Measurements from ENCODE around the gene NUSAP1. TPM values are rescaled to one million over a fixed set of nuclear protein-coding genes. Genes with fewer than 3 reads are reported as not detected.
A peak's percentile ranks its signal among the peaks of the same experiment; 100 is the strongest.

Gene NUSAP1
- total RNA-seq, 4 donors from 2014 or later: 0.47 to 4.6 (median 3.4) TPM

DNA sequence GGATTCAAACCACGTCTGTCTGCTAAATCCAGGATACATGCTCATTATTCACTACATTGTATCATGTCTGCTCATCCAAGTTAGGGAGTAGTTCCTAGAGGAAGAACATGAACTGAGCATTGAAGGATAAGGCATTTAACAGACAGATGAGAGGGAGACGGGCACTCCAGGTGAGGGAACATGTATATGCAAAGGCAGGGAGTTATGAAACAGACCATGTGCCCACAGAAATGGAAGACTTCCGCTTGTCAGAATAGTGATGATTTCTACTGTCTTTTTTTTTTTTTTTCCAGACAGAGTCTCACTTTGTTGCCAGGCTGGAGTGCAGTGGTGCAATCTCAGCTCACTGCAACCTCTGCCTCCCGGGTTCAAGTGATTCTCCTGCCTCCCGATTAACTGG lies 74.7 kb downstream of the NUSAP1 start:
- Histone ChIP-seq H3K9me3 (no peaks in the 10 kb centered on the region), H3K27me3 (no peaks in the 10 kb centered on the region), H3K4me1 (peaks cover 0 to 7% (median 0%) of the 10 kb centered on the region in 3 donors), H3K4me3 (no peak overlapping the region), H3K36me3 (no peaks in the 10 kb centered on the region), H3K27ac (no peak overlapping the region)
- ATAC-seq: no peak
- TF ChIP-seq POLR2AphosphoS5 (IDR thresholded peaks at IDR 0.05) (no peak), EP300 (IDR thresholded peaks at IDR 0.05) (no peak), POLR2A (IDR thresholded peaks at IDR 0.05) (no peak)
- TF ChIP-seq, protein P1, sequence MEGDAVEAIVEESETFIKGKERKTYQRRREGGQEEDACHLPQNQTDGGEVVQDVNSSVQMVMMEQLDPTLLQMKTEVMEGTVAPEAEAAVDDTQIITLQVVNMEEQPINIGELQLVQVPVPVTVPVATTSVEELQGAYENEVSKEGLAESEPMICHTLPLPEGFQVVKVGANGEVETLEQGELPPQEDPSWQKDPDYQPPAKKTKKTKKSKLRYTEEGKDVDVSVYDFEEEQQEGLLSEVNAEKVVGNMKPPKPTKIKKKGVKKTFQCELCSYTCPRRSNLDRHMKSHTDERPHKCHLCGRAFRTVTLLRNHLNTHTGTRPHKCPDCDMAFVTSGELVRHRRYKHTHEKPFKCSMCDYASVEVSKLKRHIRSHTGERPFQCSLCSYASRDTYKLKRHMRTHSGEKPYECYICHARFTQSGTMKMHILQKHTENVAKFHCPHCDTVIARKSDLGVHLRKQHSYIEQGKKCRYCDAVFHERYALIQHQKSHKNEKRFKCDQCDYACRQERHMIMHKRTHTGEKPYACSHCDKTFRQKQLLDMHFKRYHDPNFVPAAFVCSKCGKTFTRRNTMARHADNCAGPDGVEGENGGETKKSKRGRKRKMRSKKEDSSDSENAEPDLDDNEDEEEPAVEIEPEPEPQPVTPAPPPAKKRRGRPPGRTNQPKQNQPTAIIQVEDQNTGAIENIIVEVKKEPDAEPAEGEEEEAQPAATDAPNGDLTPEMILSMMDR (IDR thresholded peaks at IDR 0.05): no peak
- 80 to 83% methylated on average over 5 of the region's 5 CpGs for WGBS, 2 donors (ENCODE audit: low coverage in 1 of 2)

DNA sequence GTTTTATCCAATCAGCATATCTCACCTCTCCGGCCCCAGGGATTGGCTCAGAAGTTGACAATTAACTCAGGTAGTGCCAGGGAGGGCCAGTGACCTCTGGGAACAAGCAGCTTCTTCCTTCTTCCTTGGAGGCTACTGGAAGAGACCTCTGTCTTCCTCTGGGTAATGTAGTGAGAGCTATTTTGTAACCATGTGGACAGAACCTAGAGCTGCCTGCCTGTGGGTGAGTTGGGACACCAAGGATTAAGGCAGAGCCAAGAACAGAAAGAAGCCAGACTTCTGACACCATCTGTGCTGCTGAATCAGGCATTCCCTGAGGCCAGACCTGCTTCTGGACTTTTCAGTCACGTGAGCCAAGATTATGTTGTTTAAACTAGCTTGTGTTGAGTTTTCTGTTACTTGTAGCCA lies 75.6 kb downstream of the NUSAP1 start:
- WGBS, 2 donors (ENCODE audit: low coverage in 1 of 2): 29 to 82% methylated on average over 1 to 2 of the region's 2 CpGs
- ATAC-seq: no peak
- Histone ChIP-seq H3K9me3 (no peaks in the 10 kb centered on the region), H3K4me1 (peaks cover 0 to 1% (median 0%) of the 10 kb centered on the region in 3 donors), H3K36me3 (no peaks in the 10 kb centered on the region), H3K27me3 (no peaks in the 10 kb centered on the region), H3K4me3 (no peak overlapping the region), H3K27ac (no peak overlapping the region)
- TF ChIP-seq EP300 (IDR thresholded peaks at IDR 0.05) (no peak), POLR2A (IDR thresholded peaks at IDR 0.05) (no peak), POLR2AphosphoS5 (IDR thresholded peaks at IDR 0.05) (no peak)
- TF ChIP-seq, protein P1 (IDR thresholded peaks at IDR 0.05): no peak

DNA sequence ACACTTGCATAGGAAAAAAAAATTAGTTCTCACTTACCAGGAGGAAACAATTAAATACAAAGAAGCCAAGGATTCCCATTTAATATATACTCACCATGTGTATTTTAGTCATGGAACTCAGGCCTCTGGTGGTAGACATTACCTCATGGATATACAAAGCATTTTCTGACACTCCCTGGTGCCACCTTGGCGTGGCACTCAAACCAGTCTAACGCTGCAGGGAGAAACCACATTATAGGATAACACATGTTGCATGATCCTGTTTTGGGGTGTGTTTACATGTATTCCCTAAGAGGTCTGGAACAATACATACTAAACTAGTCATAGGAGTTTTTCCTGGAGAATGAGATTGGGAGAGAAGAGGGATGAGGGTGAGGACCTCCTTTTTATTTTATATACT lies 78.3 kb downstream of the NUSAP1 start:
- ATAC-seq: no peak
- no peak overlapping the region for H3K4me3 ChIP-seq

DNA sequence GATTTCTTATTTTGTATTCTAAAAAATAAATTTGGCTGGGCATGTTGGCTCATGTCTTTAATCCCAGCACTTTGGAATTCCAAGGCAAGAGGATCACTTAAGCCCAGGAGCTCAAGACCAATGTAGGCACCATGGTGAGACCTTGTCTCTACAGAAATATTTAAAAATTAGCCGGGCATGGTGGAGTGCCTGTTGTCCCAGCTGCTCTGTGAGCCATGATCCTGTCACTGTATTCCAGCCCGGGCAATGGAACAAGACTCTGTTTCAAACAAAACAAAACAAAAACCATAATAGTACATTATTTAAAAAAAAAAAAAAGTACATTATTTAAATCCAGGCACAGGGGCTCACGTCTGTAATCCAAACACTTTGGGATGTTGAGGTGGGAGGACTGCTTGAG lies 78.8 kb downstream of the NUSAP1 start:
- TF ChIP-seq, protein P1 (IDR thresholded peaks at IDR 0.05): no peak
- TF ChIP-seq POLR2AphosphoS5 (IDR thresholded peaks at IDR 0.05) (no peak), EP300 (IDR thresholded peaks at IDR 0.05) (no peak), POLR2A (IDR thresholded peaks at IDR 0.05) (no peak)
- Histone ChIP-seq H3K27ac (no peak overlapping the region), H3K4me1 (peaks cover 0 to 15% (median 7%) of the 10 kb centered on the region in 3 donors), H3K4me3 (no peak overlapping the region), H3K9me3 (no peaks in the 10 kb centered on the region), H3K27me3 (no peaks in the 10 kb centered on the region), H3K36me3 (no peaks in the 10 kb centered on the region)
- ATAC-seq: no peak
- WGBS, 2 donors (ENCODE audit: low coverage in 1 of 2): 29 to 48% methylated on average over 1 to 2 of the region's 3 CpGs

More for the DNA sequence above, 78.3 kb downstream of the NUSAP1 start:
- no peak overlapping the region for H3K27ac ChIP-seq
- 70 to 72% methylated on average over 2 of the region's 2 CpGs for WGBS, 2 donors (ENCODE audit: low coverage in 1 of 2)
- H3K27me3 ChIP-seq: no peaks in the 10 kb centered on the region
- H3K36me3 ChIP-seq: no peaks in the 10 kb centered on the region
- peaks cover 0 to 11% (median 6%) of the 10 kb centered on the region in 3 donors for H3K4me1 ChIP-seq
- H3K9me3 ChIP-seq: no peaks in the 10 kb centered on the region
- TF ChIP-seq, protein P1 (IDR thresholded peaks at IDR 0.05): no peak
- TF ChIP-seq EP300 (IDR thresholded peaks at IDR 0.05) (no peak), POLR2A (IDR thresholded peaks at IDR 0.05) (no peak), POLR2AphosphoS5 (IDR thresholded peaks at IDR 0.05) (no peak)

DNA sequence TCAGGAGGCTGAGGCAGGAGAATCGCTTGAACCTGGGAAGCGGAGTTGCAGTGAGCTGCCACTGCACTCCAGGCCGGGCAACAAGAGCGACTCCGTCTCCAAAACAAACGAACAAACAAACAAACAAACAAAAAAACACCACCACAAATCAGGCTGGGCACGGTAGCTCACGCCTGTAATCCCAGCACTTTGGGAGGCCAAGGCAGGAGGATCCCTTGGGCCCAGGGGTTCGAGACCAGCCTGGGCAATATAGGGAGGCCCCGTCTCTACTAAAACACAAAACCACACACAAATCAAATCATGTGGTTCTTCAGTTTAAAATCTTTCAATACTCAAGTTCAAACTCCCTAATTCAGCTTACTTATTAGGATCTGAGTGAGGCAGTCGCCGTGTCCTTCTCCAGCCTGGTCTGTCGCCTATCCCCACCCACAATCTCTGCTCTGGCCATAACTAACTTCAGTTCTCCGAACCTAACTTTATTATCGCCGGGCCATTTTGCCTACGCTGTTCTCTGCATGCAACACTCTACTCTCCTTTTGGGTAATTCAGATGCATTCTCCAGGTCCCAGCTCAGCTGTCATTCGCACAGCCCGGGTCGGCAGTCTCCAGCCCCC lies 83.6 kb downstream of the NUSAP1 start:
- TF ChIP-seq POLR2A (IDR thresholded peaks at IDR 0.05) (no peak), POLR2AphosphoS5 (IDR thresholded peaks at IDR 0.05) (no peak), EP300 (IDR thresholded peaks at IDR 0.05) (no peak)
- TF ChIP-seq, protein P1 (IDR thresholded peaks at IDR 0.05): no peak
- Histone ChIP-seq H3K27ac (peak overlapping the region; percentile 26 to 90 (median 88)), H3K9me3 (no peaks in the 10 kb centered on the region), H3K4me1 (peaks cover 0 to 48% (median 14%) of the 10 kb centered on the region in 3 donors), H3K4me3 (peak overlapping the region; percentile 74 to 87), H3K27me3 (no peaks in the 10 kb centered on the region), H3K36me3 (no peaks in the 10 kb centered on the region)
- ATAC-seq: peak; percentile 25
- 0 to 33% methylated on average over 7 to 19 of the region's 20 CpGs for WGBS, 2 donors (ENCODE audit: low coverage in 1 of 2)

Measured in gastroesophageal sphincter (tissue), 4 donors.